Fibroblast of lung (primary cell): ENCODE measurements around the gene WNK2. TPM values are rescaled to one million over a fixed set of nuclear protein-coding genes. Genes with fewer than 3 reads are reported as not detected.

ENCODE experiments used
- DNase-seq, 2 donors: peaks; one replicate each; pipeline versions ENCODE4 v3.0.0 to v3.0.0-alpha.2; 2010; ENCODE audit warnings: low read depth in 2 of 2
- H2AFZ ChIP-seq: 2 replicates; pipeline ENCODE4 v1.5.1; 2012; ENCODE audit warnings: low read length, control low read depth, inconsistent platforms
- H3K27ac ChIP-seq: 2 replicates; pipeline ENCODE4 v1.5.1; 2011; ENCODE audit warnings: low read length, control low read depth; ENCODE audit not compliant: insufficient read depth
- H3K27me3 ChIP-seq: 2 replicates; pipeline ENCODE4 v1.5.1; 2011; ENCODE audit warnings: mild to moderate bottlenecking, low read length; ENCODE audit not compliant: control insufficient read depth, insufficient read depth
- H3K36me3 ChIP-seq: 2 replicates; pipeline ENCODE4 v1.5.1; 2011; ENCODE audit warnings: low read length; ENCODE audit not compliant: control insufficient read depth, insufficient read depth
- H3K4me1 ChIP-seq: 2 replicates; pipeline ENCODE4 v1.5.1; 2011; ENCODE audit warnings: low read length; ENCODE audit not compliant: control insufficient read depth, insufficient read depth; ENCODE audit errors: extremely low read depth
- H3K4me2 ChIP-seq: 2 replicates; pipeline ENCODE4 v1.5.1; 2011; ENCODE audit warnings: low read length, control low read depth; ENCODE audit not compliant: insufficient read depth; ENCODE audit errors: extremely low read depth
- H3K4me3 ChIP-seq, 4 experiments: fragments of 200-600 bp in 1 of 4; sonication (generic) in 1 of 4; replicated peaks in 1 of 4; 2 replicates each; pipeline ENCODE4 v1.5.1; 2011 to 2016; ENCODE audit warnings: low read length in 4 of 4, low read depth in 3 of 4, mild to moderate bottlenecking in 3 of 4, control low read depth in 2 of 4, inconsistent platforms in 1 of 4, mixed read lengths in 1 of 4; ENCODE audit not compliant: insufficient read depth in 1 of 4; ENCODE audit errors: control extremely low read depth in 1 of 4
- H3K79me2 ChIP-seq: 2 replicates; pipeline ENCODE4 v1.5.1; 2012; ENCODE audit warnings: mild to moderate bottlenecking, low read length, inconsistent platforms; ENCODE audit not compliant: control insufficient read depth, insufficient read depth
- H3K9ac ChIP-seq: 2 replicates; pipeline ENCODE4 v1.5.1; 2011; ENCODE audit warnings: mild to moderate bottlenecking, low read length, control low read depth; ENCODE audit not compliant: insufficient read depth
- H3K9me3 ChIP-seq: 2 replicates; pipeline ENCODE4 v1.5.1; 2012; ENCODE audit warnings: low read depth, low read length; ENCODE audit not compliant: control insufficient read depth, insufficient read depth
- H4K20me1 ChIP-seq: 2 replicates; pipeline ENCODE4 v1.5.1; 2011; ENCODE audit warnings: low read length; ENCODE audit not compliant: control insufficient read depth, insufficient read depth; ENCODE audit errors: extremely low read depth
- EZH2 ChIP-seq: IDR thresholded peaks from 2 replicates; pipeline ENCODE4 v1.5.1; 2012; ENCODE audit warnings: low read length, control low read depth, mild to moderate bottlenecking; ENCODE audit errors: missing control alignments
- polyA plus RNA-seq, 2 donors: library from polyadenylated mRNA; depleted of rRNA in 1 of 2; stranded (reverse) in 1 of 2; unstranded in 1 of 2; fragments of >200 nt; gene quantifications; 2 replicates each; pipeline ENCODE4 v1.2.1, GENCODE V29; 2011 to 2012; ENCODE audit warnings: missing spikeins in 1 of 2
- total RNA-seq: library from RNA; depleted of rRNA; stranded (reverse); fragments of >200 nt; gene quantifications from 2 replicates; pipeline ENCODE4 v1.2.1, GENCODE V29; 2014
- TF ChIP-seq, protein P1 (sequence below), 2 donors: IDR thresholded peaks in 1 of 2; conservative IDR thresholded peaks in 1 of 2; 1 replicate in 1 of 2; 2 replicates in 1 of 2; pipeline ENCODE4 v1.5.1; 2011 to 2012; ENCODE audit warnings: low read length in 2 of 2, control low read depth in 1 of 2, inconsistent platforms in 1 of 2, low read depth in 1 of 2, mild to moderate bottlenecking in 1 of 2

Gene WNK2
- total and polyA plus RNA-seq, 2 donors (not counting 1 experiment from before 2014, with no cell fraction given) = not detected

DNA sequence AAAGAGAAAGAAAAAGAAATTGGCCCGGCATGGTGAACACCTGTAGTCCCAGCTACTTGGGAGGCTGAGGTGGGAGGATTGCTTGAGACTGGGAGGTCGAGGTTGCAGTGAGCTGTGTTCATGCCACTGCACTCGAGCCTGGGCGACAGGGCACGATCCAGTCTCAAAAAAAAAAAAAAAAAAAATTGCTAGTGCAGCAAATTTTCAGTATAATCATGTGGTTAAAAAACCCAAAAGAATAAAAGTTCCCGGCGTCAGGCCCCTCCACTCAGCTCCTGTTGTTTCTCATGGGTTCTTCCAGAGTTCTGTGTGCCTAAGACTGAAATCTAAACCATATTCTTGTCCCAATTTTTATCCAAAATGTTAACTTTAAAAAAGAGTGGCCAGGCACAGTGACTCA is 49.1 kb downstream of the WNK2 start:
- Histone ChIP-seq H3K4me1 (no peaks in the 10 kb centered on the region), H3K27me3 (no peaks in the 10 kb centered on the region), H3K4me3 (no peak overlapping the region), H3K27ac (no peak overlapping the region), H3K4me2 (no peak overlapping the region), H4K20me1 (no peaks in the 10 kb centered on the region), H3K79me2 (no peaks in the 10 kb centered on the region), H2AFZ (no peak overlapping the region), H3K9me3 (no peaks in the 10 kb centered on the region), H3K36me3 (no peaks in the 10 kb centered on the region), H3K9ac (no peak overlapping the region)
- DNase-seq = no peak
- TF ChIP-seq EZH2 = no peak
- TF ChIP-seq, protein P1, sequence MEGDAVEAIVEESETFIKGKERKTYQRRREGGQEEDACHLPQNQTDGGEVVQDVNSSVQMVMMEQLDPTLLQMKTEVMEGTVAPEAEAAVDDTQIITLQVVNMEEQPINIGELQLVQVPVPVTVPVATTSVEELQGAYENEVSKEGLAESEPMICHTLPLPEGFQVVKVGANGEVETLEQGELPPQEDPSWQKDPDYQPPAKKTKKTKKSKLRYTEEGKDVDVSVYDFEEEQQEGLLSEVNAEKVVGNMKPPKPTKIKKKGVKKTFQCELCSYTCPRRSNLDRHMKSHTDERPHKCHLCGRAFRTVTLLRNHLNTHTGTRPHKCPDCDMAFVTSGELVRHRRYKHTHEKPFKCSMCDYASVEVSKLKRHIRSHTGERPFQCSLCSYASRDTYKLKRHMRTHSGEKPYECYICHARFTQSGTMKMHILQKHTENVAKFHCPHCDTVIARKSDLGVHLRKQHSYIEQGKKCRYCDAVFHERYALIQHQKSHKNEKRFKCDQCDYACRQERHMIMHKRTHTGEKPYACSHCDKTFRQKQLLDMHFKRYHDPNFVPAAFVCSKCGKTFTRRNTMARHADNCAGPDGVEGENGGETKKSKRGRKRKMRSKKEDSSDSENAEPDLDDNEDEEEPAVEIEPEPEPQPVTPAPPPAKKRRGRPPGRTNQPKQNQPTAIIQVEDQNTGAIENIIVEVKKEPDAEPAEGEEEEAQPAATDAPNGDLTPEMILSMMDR (conservative IDR thresholded peaks at IDR 0.05 in 1 of 2, IDR thresholded peaks at IDR 0.05 in 1 of 2; ENCODE audit: low read depth in 1 of 2, low read length in 2 of 2) = no peak

DNA sequence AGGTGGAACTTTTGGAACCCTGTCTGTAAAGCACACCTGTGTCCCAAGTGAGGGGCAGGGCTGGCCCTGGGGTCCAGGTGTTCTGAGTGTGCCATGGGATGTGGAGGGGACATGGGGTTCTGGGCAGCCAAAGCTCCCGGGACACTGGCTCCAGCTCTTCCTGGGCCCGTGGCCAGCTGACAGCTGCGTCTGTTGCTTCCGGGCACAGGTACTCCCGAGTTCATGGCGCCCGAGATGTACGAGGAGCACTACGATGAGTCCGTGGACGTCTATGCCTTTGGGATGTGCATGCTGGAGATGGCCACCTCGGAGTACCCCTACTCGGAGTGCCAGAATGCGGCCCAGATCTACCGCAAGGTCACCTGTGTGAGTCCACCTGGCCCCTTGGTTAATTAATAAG is 50.7 kb downstream of the WNK2 start:
- H3K36me3 ChIP-seq = no peaks in the 10 kb centered on the region
- H3K27ac ChIP-seq = no peak overlapping the region
- no peak overlapping the region for H3K4me3 ChIP-seq
- no peaks in the 10 kb centered on the region for H3K4me1 ChIP-seq
- no peaks in the 10 kb centered on the region for H4K20me1 ChIP-seq
- no peaks in the 10 kb centered on the region for H3K27me3 ChIP-seq
- DNase-seq = no peak
- no peaks in the 10 kb centered on the region for H3K79me2 ChIP-seq
- no peak overlapping the region for H3K9ac ChIP-seq
- no peak overlapping the region for H3K4me2 ChIP-seq
- no peak overlapping the region for H2AFZ ChIP-seq
- TF ChIP-seq, protein P1 (conservative IDR thresholded peaks at IDR 0.05 in 1 of 2, IDR thresholded peaks at IDR 0.05 in 1 of 2; ENCODE audit: low read depth in 1 of 2, low read length in 2 of 2) = no peak
- TF ChIP-seq EZH2 = no peak
- no peaks in the 10 kb centered on the region for H3K9me3 ChIP-seq

DNA sequence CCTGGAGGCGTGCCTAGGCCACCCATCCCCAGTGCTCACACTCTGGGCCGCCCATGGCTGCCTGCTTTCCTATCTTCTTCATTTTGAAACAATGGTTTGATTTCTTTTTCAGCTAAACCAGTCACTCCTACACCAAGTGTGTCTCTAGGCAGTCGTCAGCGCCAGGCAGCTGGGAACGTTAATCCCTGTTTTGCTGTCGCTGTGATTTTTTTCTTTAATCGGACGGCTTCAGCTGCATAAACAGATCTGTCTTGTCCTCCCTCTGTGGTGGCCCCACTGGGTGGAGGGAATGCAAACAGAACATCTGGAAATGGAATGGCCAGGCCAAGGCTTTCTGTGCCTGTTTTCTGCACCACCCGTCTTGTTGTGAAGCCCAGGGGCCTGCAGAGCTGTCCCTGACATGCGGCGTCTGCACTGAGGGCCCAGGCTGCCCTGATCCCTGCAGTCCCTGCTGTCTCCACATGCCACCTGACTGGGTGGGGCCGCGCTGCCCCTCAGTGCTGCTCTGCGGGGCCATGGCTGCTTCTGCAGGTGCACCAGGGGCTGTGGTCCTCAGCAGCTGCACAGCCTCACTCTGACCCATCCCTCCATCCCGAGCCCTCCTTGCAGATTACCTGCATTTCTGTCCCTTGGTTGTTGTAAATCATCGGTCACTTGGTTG is 51.5 kb downstream of the WNK2 start:
- Histone ChIP-seq H2AFZ (no peak overlapping the region), H3K27ac (no peak overlapping the region), H3K36me3 (no peaks in the 10 kb centered on the region), H3K4me3 (no peak overlapping the region), H3K9me3 (no peaks in the 10 kb centered on the region), H3K27me3 (no peaks in the 10 kb centered on the region), H3K4me2 (no peak overlapping the region), H3K79me2 (no peaks in the 10 kb centered on the region), H4K20me1 (no peaks in the 10 kb centered on the region), H3K9ac (no peak overlapping the region), H3K4me1 (no peaks in the 10 kb centered on the region)
- DNase-seq = no peak
- TF ChIP-seq, protein P1 (conservative IDR thresholded peaks at IDR 0.05 in 1 of 2, IDR thresholded peaks at IDR 0.05 in 1 of 2; ENCODE audit: low read depth in 1 of 2, low read length in 2 of 2) = no peak
- no peak for TF ChIP-seq EZH2
